DOHH2 (cell line): ENCODE results near the gene NIM1K.

Source experiments
- H3F3A ChIP-seq: fragments of 200-600 bp; sonication (generic), shearing (Covaris generic); 2 replicates; pipeline ENCODE4 v1.6.0; 2016; ENCODE audit warnings: antibody characterized with exemption, mild to moderate bottlenecking; ENCODE audit not compliant: control insufficient read depth, insufficient read depth
- H3K27ac ChIP-seq: fragments of 200-600 bp; sonication (generic); 2 replicates; pipeline ENCODE4 v1.5.1; 2014; ENCODE audit warnings: low read depth, mild to moderate bottlenecking, low read length, moderate library complexity
- H3K27me3 ChIP-seq: fragments of 200-600 bp; sonication (generic); 2 replicates; pipeline ENCODE4 v1.6.1; 2014; ENCODE audit warnings: mild to moderate bottlenecking, low read length, mixed read lengths; ENCODE audit not compliant: control insufficient read depth
- H3K36me3 ChIP-seq: fragments of 200-600 bp; sonication (generic); 2 replicates; pipeline ENCODE4 v1.6.1; 2014; ENCODE audit warnings: mild to moderate bottlenecking, low read length, moderate library complexity, mixed read lengths; ENCODE audit not compliant: control insufficient read depth
- H3K4me1 ChIP-seq: fragments of 200-600 bp; sonication (generic); 2 replicates; pipeline ENCODE4 v1.6.1; 2014; ENCODE audit warnings: mild to moderate bottlenecking, low read length, mixed read lengths; ENCODE audit not compliant: control insufficient read depth
- H3K4me2 ChIP-seq: fragments of 200-600 bp; sonication (generic); 2 replicates; pipeline ENCODE4 v1.6.0; 2014; ENCODE audit warnings: mild to moderate bottlenecking, low read length, moderate library complexity
- H3K4me3 ChIP-seq: fragments of 200-600 bp; sonication (generic); 2 replicates; pipeline ENCODE4 v1.5.1; 2014; ENCODE audit warnings: mild to moderate bottlenecking, low read length, mixed read lengths
- H3K79me2 ChIP-seq: fragments of 200-600 bp; sonication (generic); 2 replicates; pipeline ENCODE4 v1.6.1; 2014; ENCODE audit warnings: mild to moderate bottlenecking, low read length, mixed read lengths; ENCODE audit not compliant: control insufficient read depth
- H3K9me2 ChIP-seq: fragments of 200-600 bp; sonication (generic); replicated peaks from 2 replicates; pipeline ENCODE4 v1.6.1; 2014; ENCODE audit warnings: mild to moderate bottlenecking, low read length, mixed read lengths; ENCODE audit not compliant: control insufficient read depth
- H3K9me3 ChIP-seq: fragments of 200-600 bp; sonication (generic); 2 replicates; pipeline ENCODE4 v1.6.1; 2014; ENCODE audit warnings: antibody characterized with exemption, low read length, mixed read lengths; ENCODE audit not compliant: control insufficient read depth, insufficient read depth
- H4K20me1 ChIP-seq: fragments of 200-600 bp; sonication (generic); 2 replicates; pipeline ENCODE4 v1.6.0; 2014; ENCODE audit warnings: low read depth, mild to moderate bottlenecking, antibody characterized with exemption, low read length, moderate library complexity; ENCODE audit not compliant: control insufficient read depth, insufficient read depth
- CTCF ChIP-seq: fragments of 200-600 bp; sonication (generic); IDR thresholded peaks from one replicate; pipeline ENCODE4 v1.5.1; 2014; ENCODE audit warnings: antibody characterized with exemption, mild to moderate bottlenecking, low read depth, low read length; ENCODE audit not compliant: poor library complexity, severe bottlenecking
- EZH2phosphoT487 ChIP-seq: fragments of 200-600 bp; sonication (generic); IDR thresholded peaks from 2 replicates; pipeline ENCODE4 v1.6.1; 2017; ENCODE audit warnings: borderline replicate concordance, mild to moderate bottlenecking, antibody characterized with exemption, low read length, moderate library complexity, mixed read lengths

NIM1K gene

GRCh38 chr5:43236653-43237355 lies 44.8 kb downstream of the NIM1K start:
- H4K20me1 ChIP-seq = no peaks in the 10 kb centered on the region
- H3K4me1 ChIP-seq = no peaks in the 10 kb centered on the region
- peaks cover 9% of the 10 kb centered on the region; the same call in 1 of the 2 replicates for H3K27me3 ChIP-seq
- H3K4me3 ChIP-seq = no peak overlapping the region
- H3K9me3 ChIP-seq = no peaks in the 10 kb centered on the region
- no peaks in the 10 kb centered on the region for H3K79me2 ChIP-seq
- H3K4me2 ChIP-seq = no peak overlapping the region
- no peak for TF ChIP-seq EZH2phosphoT487
- TF ChIP-seq CTCF = no peak
- H3K36me3 ChIP-seq = no peaks in the 10 kb centered on the region
- H3K9me2 ChIP-seq = no peaks in the 10 kb centered on the region
- no peak overlapping the region for H3K27ac ChIP-seq
- no peaks in the 10 kb centered on the region for H3F3A ChIP-seq

- TF ChIP-seq CTCF = no peak
- no peak for TF ChIP-seq EZH2phosphoT487
- H3F3A ChIP-seq = no peaks in the 10 kb centered on the region
- no peaks in the 10 kb centered on the region for H4K20me1 ChIP-seq
- no peak overlapping the region for H3K4me2 ChIP-seq
- H3K4me3 ChIP-seq = no peak overlapping the region
- no peaks in the 10 kb centered on the region for H3K9me2 ChIP-seq
- no peaks in the 10 kb centered on the region for H3K79me2 ChIP-seq
- H3K36me3 ChIP-seq = no peaks in the 10 kb centered on the region
- H3K4me1 ChIP-seq = no peaks in the 10 kb centered on the region
- no peaks in the 10 kb centered on the region for H3K9me3 ChIP-seq
- H3K27me3 ChIP-seq = peaks cover 28% of the 10 kb centered on the region
- no peak overlapping the region for H3K27ac ChIP-seq
These were observed 50.2 kb downstream of the NIM1K start for GRCh38 chr5:43242196-43242595.

GRCh38 chr5:43243270-43243669 lies 51.2 kb downstream of the NIM1K start:
- H3K27ac ChIP-seq = no peak overlapping the region

More at GRCh38 chr5:43243270-43243669, 51.2 kb downstream of the NIM1K start:
- no peaks in the 10 kb centered on the region for H4K20me1 ChIP-seq
- no peak overlapping the region for H3K4me2 ChIP-seq
- H3K4me3 ChIP-seq = no peak overlapping the region
- no peaks in the 10 kb centered on the region for H3K9me3 ChIP-seq
- TF ChIP-seq EZH2phosphoT487 (no peak), CTCF (no peak)
- no peaks in the 10 kb centered on the region for H3F3A ChIP-seq
- no peaks in the 10 kb centered on the region for H3K4me1 ChIP-seq
- H3K36me3 ChIP-seq = no peaks in the 10 kb centered on the region
- H3K79me2 ChIP-seq = no peaks in the 10 kb centered on the region
- peaks cover 35% of the 10 kb centered on the region for H3K27me3 ChIP-seq
- no peaks in the 10 kb centered on the region for H3K9me2 ChIP-seq
